HG02970 (cell line): ENCODE data around the gene TBC1D24.
"Not testable (repeated sequence)": the region's sequence is repeated elsewhere in the genome, so short reads cannot be mapped to it uniquely, and the experiment has no call there.

Source experiments
- ATAC-seq: cut with Tn5 transposase; IDR thresholded peaks from one replicate; pipeline ENCODE4 v1.9.1; 2021; ENCODE audit warnings: mild to moderate bottlenecking, moderate library complexity, moderate number of reproducible peaks; ENCODE audit not compliant: unreplicated experiment, low FRiP score

Gene TBC1D24

DNA sequence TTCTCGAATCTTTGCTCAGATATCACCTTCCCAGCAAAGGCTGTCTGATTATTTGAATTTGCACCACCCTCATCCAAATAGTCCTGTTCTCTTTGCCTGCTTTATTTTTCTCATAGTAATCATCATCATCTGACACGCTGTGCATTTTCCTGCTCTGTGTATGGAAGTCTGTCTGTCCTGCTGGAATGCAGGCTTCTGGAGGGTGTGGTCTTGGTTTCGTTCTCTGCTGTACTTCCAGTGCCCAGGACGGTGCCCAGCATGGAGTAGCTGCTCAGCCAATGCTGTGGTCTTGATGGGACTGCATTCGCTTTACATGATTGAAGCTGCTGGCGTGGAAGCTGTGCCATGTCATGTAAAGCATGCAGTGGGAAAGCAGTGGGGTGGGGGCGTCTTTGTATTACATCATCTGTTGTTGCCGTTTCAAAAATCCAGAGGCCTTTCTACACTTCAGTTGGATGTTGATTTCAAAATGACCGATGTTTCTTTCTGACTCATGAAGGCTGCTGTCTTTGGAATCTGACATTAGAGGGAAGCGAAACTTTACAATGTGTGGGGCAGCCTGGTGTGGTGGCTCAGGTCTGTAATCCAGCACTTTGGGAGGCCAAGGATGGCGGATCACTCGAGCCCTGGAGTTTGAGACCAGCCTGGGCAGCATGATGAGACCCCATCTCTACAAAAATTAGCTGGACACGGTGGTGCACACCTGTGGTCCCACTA, 79.9 kb downstream of the TBC1D24 start:
- ATAC-seq = not testable (repeated sequence)
